GM12878 (cell line): ENCODE results near the gene PSENEN. TPM values are rescaled to one million over a fixed set of nuclear protein-coding genes. Genes with fewer than 3 reads are reported as not detected.

Experiments used
- ATAC-seq: fragments of 200-7000 bp; cut with Tn5 transposase; 3 replicates; pipeline ENCODE4 v1.9.1; 2020; ENCODE audit warnings: mild to moderate bottlenecking, moderate library complexity
- BruUV-seq: library from RNA; stranded (reverse); fragments of 400-500 nt; replicated peaks from 2 replicates; lab custom pipeline; 2021; lab: Mats Ljungman, UMichigan
- CTCF ChIA-PET: fragments of 300-600 bp; sonication (Branson Sonifier 250); formaldehyde crosslinking; extraction: SDS; loops from one replicate; lab custom pipeline; 2021; ENCODE audit warnings: inconsistent platforms; lab: Yijun Ruan, JAX
- POLR2A ChIA-PET: fragments of 350-600 bp; formaldehyde crosslinking; extraction: SDS; loops from one replicate; lab custom pipeline; 2021; ENCODE audit warnings: inconsistent platforms; lab: Charles Lee
- RAD21 ChIA-PET: fragments of 300-600 bp; sonication (Branson Sonifier 250); formaldehyde crosslinking; loops from one replicate; lab custom pipeline; 2023; ENCODE audit warnings: antibody characterized with exemption; ENCODE audit not compliant: unreplicated experiment; lab: Charles Lee
- SMC1A ChIA-PET: fragments of 300-600 bp; sonication (Branson Sonifier 250); formaldehyde crosslinking; loops from one replicate; lab custom pipeline; 2023; ENCODE audit not compliant: unreplicated experiment, uncharacterized antibody; lab: Charles Lee
- DNase-seq: peaks from one replicate; pipeline ENCODE4 v3.0.0-alpha.2; 2011; ENCODE audit warnings: low read depth, low spot score
- FAIRE-seq: peaks from 3 replicates; lab custom pipeline; 2011; peaks lifted over from hg19 to GRCh38; lab: Jason Lieb, UNC
- H2AFZ ChIP-seq: 2 replicates; pipeline ENCODE4 v1.6.0; 2011; ENCODE audit warnings: low read depth, low read length, control low read depth; ENCODE audit not compliant: control insufficient read depth
- H3K27ac ChIP-seq: 2 replicates; pipeline ENCODE4 v1.5.1; 2011; ENCODE audit warnings: control low read depth; ENCODE audit not compliant: control insufficient read depth, insufficient read depth
- H3K27me3 ChIP-seq, 2 experiments: replicated peaks in 1 of 2; 2 replicates each; pipeline versions ENCODE4 v1.6.0 to v1.6.1; 2011; ENCODE audit warnings: low read length in 1 of 2; ENCODE audit not compliant: control insufficient read depth in 2 of 2, insufficient read depth in 2 of 2
- H3K36me3 ChIP-seq, 2 experiments: 2 replicates each; pipeline ENCODE4 v1.5.1; 2011; ENCODE audit warnings: low read length in 1 of 2; ENCODE audit not compliant: control insufficient read depth in 2 of 2, insufficient read depth in 2 of 2
- H3K4me1 ChIP-seq: 2 replicates; pipeline ENCODE4 v1.6.1; 2011; ENCODE audit warnings: mild to moderate bottlenecking, low read length, moderate library complexity, mixed read lengths; ENCODE audit not compliant: control insufficient read depth, insufficient read depth
- H3K4me2 ChIP-seq: 2 replicates; pipeline ENCODE4 v1.6.0; 2011; ENCODE audit warnings: control low read depth; ENCODE audit not compliant: control insufficient read depth, insufficient read depth
- H3K4me3 ChIP-seq: fragments of 200-600 bp; sonication (generic); 2 replicates; pipeline ENCODE4 v1.5.1; 2016
- H3K79me2 ChIP-seq: 2 replicates; pipeline ENCODE4 v1.6.0; 2011; ENCODE audit warnings: low read length; ENCODE audit not compliant: control insufficient read depth, insufficient read depth
- H3K9ac ChIP-seq: 2 replicates; pipeline ENCODE4 v1.8.0; 2011; ENCODE audit warnings: low read length, control low read depth, mixed read lengths; ENCODE audit not compliant: control insufficient read depth, insufficient read depth
- H3K9me3 ChIP-seq: replicated peaks from 3 replicates; pipeline ENCODE4 v1.5.1; 2011; ENCODE audit warnings: mild to moderate bottlenecking, low read length; ENCODE audit not compliant: control insufficient read depth, insufficient read depth
- H4K20me1 ChIP-seq: 2 replicates; pipeline ENCODE4 v1.6.0; 2011; ENCODE audit not compliant: control insufficient read depth, insufficient read depth
- BCL11A ChIP-seq: IDR thresholded peaks from 2 replicates; pipeline ENCODE4 v1.6.1; 2011; ENCODE audit warnings: low read depth, low read length
- ETV6 ChIP-seq, 2 experiments: fragments of 450-650 bp in 1 of 2; IDR thresholded peaks in 1 of 2; conservative IDR thresholded peaks in 1 of 2; 2 replicates each; pipeline ENCODE4 v1.6.1; 2014; ENCODE audit warnings: antibody characterized with exemption in 1 of 2, borderline replicate concordance in 1 of 2, low read depth in 1 of 2, mild to moderate bottlenecking in 1 of 2, moderate library complexity in 1 of 2
- GABPA ChIP-seq: IDR thresholded peaks from 2 replicates; pipeline ENCODE4 v1.6.1; 2014; ENCODE audit warnings: antibody characterized with exemption, low read depth, mild to moderate bottlenecking, inconsistent platforms
- HDAC2 ChIP-seq: fragments of 200-600 bp; sonication (generic); IDR thresholded peaks from 2 replicates; pipeline ENCODE4 v1.6.1; 2017
- KLF5 ChIP-seq: fragments of 450-650 bp; IDR thresholded peaks from 2 replicates; pipeline ENCODE4 v1.6.1; 2014; ENCODE audit warnings: mild to moderate bottlenecking; ENCODE audit not compliant: partially characterized antibody
- MEF2B ChIP-seq: fragments of 450-650 bp; IDR thresholded peaks from 2 replicates; pipeline ENCODE4 v1.6.1; 2018; ENCODE audit warnings: mild to moderate bottlenecking, moderate library complexity; ENCODE audit not compliant: partially characterized antibody, poor library complexity, severe bottlenecking
- MYB ChIP-seq: fragments of 150-350 bp; IDR thresholded peaks from 2 replicates; pipeline ENCODE4 v1.6.1; 2014; ENCODE audit warnings: mild to moderate bottlenecking, low read depth, low read length, borderline replicate concordance
- MYC ChIP-seq: IDR thresholded peaks from 2 replicates; pipeline ENCODE4 v1.6.1; 2011; ENCODE audit warnings: mild to moderate bottlenecking, low read length, moderate library complexity, inconsistent platforms; ENCODE audit not compliant: insufficient read depth, insufficient replicate concordance, insufficient read length, severe bottlenecking
- NFIC ChIP-seq: IDR thresholded peaks from 2 replicates; pipeline ENCODE4 v1.6.1; 2012; ENCODE audit warnings: low read depth, mild to moderate bottlenecking, inconsistent platforms, low read length, moderate library complexity
- NFXL1 ChIP-seq: fragments of 450-650 bp; IDR thresholded peaks from 2 replicates; pipeline ENCODE4 v1.6.1; 2017; ENCODE audit warnings: antibody characterized with exemption, mild to moderate bottlenecking, borderline replicate concordance
- NFYB ChIP-seq: IDR thresholded peaks from 2 replicates; pipeline ENCODE4 v1.6.1; 2011; ENCODE audit warnings: low read depth, mild to moderate bottlenecking, low read length, improper control_type of control experiment, moderate library complexity; ENCODE audit not compliant: insufficient read depth
- RELA ChIP-seq: fragments of 450-650 bp; IDR thresholded peaks from 2 replicates; pipeline ENCODE4 v1.8.0; 2014; ENCODE audit warnings: borderline replicate concordance; ENCODE audit not compliant: partially characterized antibody
- RFX5 ChIP-seq: IDR thresholded peaks from 2 replicates; pipeline ENCODE4 v1.6.1; 2011; ENCODE audit warnings: low read depth, low read length, improper control_type of control experiment
- RUNX3 ChIP-seq: IDR thresholded peaks from 2 replicates; pipeline ENCODE4 v1.6.1; 2012; ENCODE audit warnings: low read length, inconsistent platforms
- STAT1 ChIP-seq: fragments of 450-650 bp; conservative IDR thresholded peaks from 2 replicates; pipeline ENCODE4 v1.6.1; 2014; ENCODE audit warnings: antibody characterized with exemption, mild to moderate bottlenecking
- SUZ12 ChIP-seq: fragments of 200-600 bp; sonication (generic); IDR thresholded peaks from one replicate; pipeline ENCODE4 v1.6.1; 2018; ENCODE audit warnings: antibody characterized with exemption, mild to moderate bottlenecking; ENCODE audit not compliant: unreplicated experiment
- ZBTB33 ChIP-seq: fragments of 450-650 bp; IDR thresholded peaks from 2 replicates; pipeline ENCODE4 v1.6.1; 2017; ENCODE audit warnings: mild to moderate bottlenecking
- WGBS: methylation state at CpG from one replicate; pipeline ENCODE4 v1.1.6; 2016; ENCODE audit warnings: low lambda C conversion rate; ENCODE audit not compliant: insufficient replicate concordance, insufficient coverage; ENCODE audit errors: missing lambda C conversion rate; 5-methylcytosine and 5-hydroxymethylcytosine counted together
- in situ Hi-C: fragments of 300-500 bp; cut with MboI; formaldehyde crosslinking; loops from 9 replicates; pipeline ENCODE4 v1.14.3; 2018; ENCODE audit warnings: mixed read lengths
- intact Hi-C: fragments of 100-400 bp; cut with micrococcal nuclease; formaldehyde crosslinking; loops from one replicate; pipeline ENCODE4 v1.14.2; 2022; ENCODE audit not compliant: unreplicated experiment
- polyA plus RNA-seq, 11 experiments: library from polyadenylated mRNA; depleted of rRNA in 4 of 11; unstranded in 6 of 11; stranded (reverse) in 5 of 11; fragments of >200 nt; fragmentation: Nextera tagmentation in 4 of 11; fragmentation: Illumina TruSeq in 1 of 11; extraction: Ambion mirVana in 4 of 11; extraction: Trizol in 1 of 11; gene quantifications; 1 replicate in 1 of 11; 2 replicates in 10 of 11; pipeline versions ENCODE4 v1.2.1 to v1.2.3, GENCODE V29; 2011 to 2016; ENCODE audit warnings: inconsistent platforms in 2 of 11, missing spikeins in 2 of 11, low read depth in 1 of 11
- total RNA-seq, 4 experiments: library from RNA; depleted of rRNA in 3 of 4; stranded (reverse); fragments of >200 nt in 3 of 4; fragmentation: Illumina TruSeq in 1 of 4; extraction: Trizol in 1 of 4; gene quantifications; 2 replicates each; pipeline versions ENCODE4 v1.2.1 to v1.2.3, GENCODE V29; 2013 to 2021
- TF ChIP-seq, protein P1 (sequence below): IDR thresholded peaks from 2 replicates; pipeline ENCODE4 v1.6.1; 2011; ENCODE audit warnings: low read depth, mild to moderate bottlenecking, low read length, moderate library complexity, borderline replicate concordance; ENCODE audit errors: extremely low read depth
- TF ChIP-seq, protein P2 (sequence below): fragments of 450-650 bp; IDR thresholded peaks from 2 replicates; pipeline ENCODE4 v1.6.1; 2014; ENCODE audit warnings: mild to moderate bottlenecking

The PSENEN gene
- total and polyA plus RNA-seq, 10 of the 15 experiments (the other 5 are each of a cell fraction or from before 2014, with no cell fraction given): 14.4 to 178 (median 43.5) TPM

- H2AFZ ChIP-seq: no peak overlapping the region
- no peaks in the 10 kb centered on the region for H3K79me2 ChIP-seq
- no peak overlapping the region for H3K4me2 ChIP-seq
- no peak for DNase-seq
- intact Hi-C loops: no loop called here
- TF ChIP-seq, protein P1, sequence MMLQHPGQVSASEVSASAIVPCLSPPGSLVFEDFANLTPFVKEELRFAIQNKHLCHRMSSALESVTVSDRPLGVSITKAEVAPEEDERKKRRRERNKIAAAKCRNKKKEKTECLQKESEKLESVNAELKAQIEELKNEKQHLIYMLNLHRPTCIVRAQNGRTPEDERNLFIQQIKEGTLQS: no peak
- TF ChIP-seq MEF2B (no peak), NFXL1 (no peak), NFYB (no peak), RUNX3 (no peak), RELA (no peak), ZBTB33 (no peak), STAT1 (no peak), ETV6 (conservative IDR thresholded peaks at IDR 0.05 in 1 of 2, IDR thresholded peaks at IDR 0.05 in 1 of 2; ENCODE audit: borderline replicate concordance in 1 of 2, low read depth in 1 of 2) (no peak), GABPA (no peak), RFX5 (no peak), BCL11A (no peak), NFIC (no peak), SUZ12 (no peak), MYC (no peak), KLF5 (no peak), MYB (no peak), HDAC2 (no peak)
- TF ChIP-seq, protein P2, sequence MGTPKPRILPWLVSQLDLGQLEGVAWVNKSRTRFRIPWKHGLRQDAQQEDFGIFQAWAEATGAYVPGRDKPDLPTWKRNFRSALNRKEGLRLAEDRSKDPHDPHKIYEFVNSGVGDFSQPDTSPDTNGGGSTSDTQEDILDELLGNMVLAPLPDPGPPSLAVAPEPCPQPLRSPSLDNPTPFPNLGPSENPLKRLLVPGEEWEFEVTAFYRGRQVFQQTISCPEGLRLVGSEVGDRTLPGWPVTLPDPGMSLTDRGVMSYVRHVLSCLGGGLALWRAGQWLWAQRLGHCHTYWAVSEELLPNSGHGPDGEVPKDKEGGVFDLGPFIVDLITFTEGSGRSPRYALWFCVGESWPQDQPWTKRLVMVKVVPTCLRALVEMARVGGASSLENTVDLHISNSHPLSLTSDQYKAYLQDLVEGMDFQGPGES: no peak
- no peaks in the 10 kb centered on the region for H3K27me3 ChIP-seq
- RAD21 ChIA-PET: interaction anchor here (0.8 kb wide), 1 partner anchor 110 kb away, joined by 4 read pairs; no protein-coding TSS in a partner anchor
- CTCF ChIA-PET: interaction anchor here (1.5 kb wide), 1 partner anchor 79 kb away, joined by 7 read pairs; no protein-coding TSS in a partner anchor
- 50% methylated on average over 9 of the region's 9 CpGs for WGBS
- POLR2A ChIA-PET: interaction anchor here (0.6 to 1.9 kb wide), 2 partner anchors 11 to 33 kb away, joined by 3 to 4 read pairs; no protein-coding TSS in a partner anchor
- H4K20me1 ChIP-seq: no peaks in the 10 kb centered on the region
- FAIRE-seq: no peak
- H3K9me3 ChIP-seq: no peaks in the 10 kb centered on the region
- in situ Hi-C loops: no loop called here
- no peak overlapping the region for H3K27ac ChIP-seq
- no TSS peak for BruUV-seq
- no peak overlapping the region for H3K4me3 ChIP-seq
- no peaks in the 10 kb centered on the region for H3K4me1 ChIP-seq
- ATAC-seq: no peak
- SMC1A ChIA-PET: interaction anchor here (0.6 to 1.3 kb wide), 4 partner anchors 59 to 217 kb away, joined by 3 to 4 read pairs (median 4); no protein-coding TSS in a partner anchor
- H3K36me3 ChIP-seq: no peaks in the 10 kb centered on the region; a peak in 1 of 4 replicates
- H3K9ac ChIP-seq: no peak overlapping the region
Measured at GRCh38 chr19:35773020-35773806, 27.8 kb downstream of the PSENEN start.
